Calu3 (cell line): Measurements from ENCODE around the gene SMC1A. TPM values are rescaled to one million over a fixed set of nuclear protein-coding genes. Genes with fewer than 3 reads are reported as not detected.

Source experiments
- BruUV-seq: library from RNA; stranded (reverse); fragments of 400-500 nt; replicated peaks from 2 replicates; lab custom pipeline; 2021; lab: Mats Ljungman, UMichigan
- CTCF ChIA-PET: fragments of 300-600 bp; sonication (Branson Sonifier 250); formaldehyde crosslinking; loops from one replicate; lab custom pipeline; 2022; ENCODE audit warnings: antibody characterized with exemption; lab: Charles Lee
- DNase-seq: peaks from one replicate; pipeline ENCODE4 v3.0.0; 2022
- H3K27ac Mint-ChIP-seq: one replicate; pipeline ENCODE4 v1.8.0; 2022; ENCODE audit warnings: mixed read lengths; ENCODE audit not compliant: unreplicated experiment
- H3K27me3 Mint-ChIP-seq: one replicate; pipeline ENCODE4 v1.8.0; 2022; ENCODE audit warnings: mixed read lengths; ENCODE audit not compliant: unreplicated experiment
- H3K36me3 Mint-ChIP-seq: one replicate; pipeline ENCODE4 v1.8.0; 2022; ENCODE audit warnings: mild to moderate bottlenecking, moderate library complexity, mixed read lengths; ENCODE audit not compliant: insufficient read depth, unreplicated experiment
- H3K4me1 Mint-ChIP-seq: one replicate; pipeline ENCODE4 v1.8.0; 2022; ENCODE audit warnings: mild to moderate bottlenecking, low read depth, mixed read lengths; ENCODE audit not compliant: unreplicated experiment
- H3K4me3 Mint-ChIP-seq: one replicate; pipeline ENCODE4 v1.8.0; 2022; ENCODE audit warnings: mild to moderate bottlenecking, low read depth, moderate library complexity, mixed read lengths; ENCODE audit not compliant: unreplicated experiment
- H3K9me3 Mint-ChIP-seq: one replicate; pipeline ENCODE4 v1.8.0; 2022; ENCODE audit warnings: low read depth, mixed read lengths; ENCODE audit not compliant: unreplicated experiment
- intact Hi-C: fragments of 100-400 bp; cut with micrococcal nuclease; formaldehyde crosslinking; loops from one replicate; pipeline ENCODE4 v1.10.0; 2022; ENCODE audit not compliant: unreplicated experiment
- total RNA-seq: library from RNA; stranded (reverse); gene quantifications from 2 replicates; pipeline ENCODE4 v1.2.3, GENCODE V29; 2022
- TF ChIP-seq, protein P1 (sequence below): fragments of 200-600 bp; IDR thresholded peaks from one replicate; pipeline ENCODE4 v1.8.0; 2022; ENCODE audit warnings: antibody characterized with exemption; ENCODE audit not compliant: unreplicated experiment

Gene SMC1A
- total RNA-seq, 1 experiment from 2014 or later: 100 TPM

GRCh38 chrX:53445977-53446376 lies 23.5 kb upstream of the SMC1A start:
- TF ChIP-seq, protein P1, sequence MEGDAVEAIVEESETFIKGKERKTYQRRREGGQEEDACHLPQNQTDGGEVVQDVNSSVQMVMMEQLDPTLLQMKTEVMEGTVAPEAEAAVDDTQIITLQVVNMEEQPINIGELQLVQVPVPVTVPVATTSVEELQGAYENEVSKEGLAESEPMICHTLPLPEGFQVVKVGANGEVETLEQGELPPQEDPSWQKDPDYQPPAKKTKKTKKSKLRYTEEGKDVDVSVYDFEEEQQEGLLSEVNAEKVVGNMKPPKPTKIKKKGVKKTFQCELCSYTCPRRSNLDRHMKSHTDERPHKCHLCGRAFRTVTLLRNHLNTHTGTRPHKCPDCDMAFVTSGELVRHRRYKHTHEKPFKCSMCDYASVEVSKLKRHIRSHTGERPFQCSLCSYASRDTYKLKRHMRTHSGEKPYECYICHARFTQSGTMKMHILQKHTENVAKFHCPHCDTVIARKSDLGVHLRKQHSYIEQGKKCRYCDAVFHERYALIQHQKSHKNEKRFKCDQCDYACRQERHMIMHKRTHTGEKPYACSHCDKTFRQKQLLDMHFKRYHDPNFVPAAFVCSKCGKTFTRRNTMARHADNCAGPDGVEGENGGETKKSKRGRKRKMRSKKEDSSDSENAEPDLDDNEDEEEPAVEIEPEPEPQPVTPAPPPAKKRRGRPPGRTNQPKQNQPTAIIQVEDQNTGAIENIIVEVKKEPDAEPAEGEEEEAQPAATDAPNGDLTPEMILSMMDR: no peak
- CTCF ChIA-PET: interaction anchor here (0.6 to 1.8 kb wide), 6 partner anchors 9 to 131 kb away, joined by 3 to 9 read pairs (median 5); partner anchors contain the start of gene SMC1A
- intact Hi-C loops: loop anchor here (2.0 kb wide), 1 partner anchor 129 kb away; no protein-coding TSS in a partner anchor
- BruUV-seq: no TSS peak
- H3K27me3 Mint-ChIP-seq: peaks cover 11% of the 10 kb centered on the region
- no peak overlapping the region for H3K27ac Mint-ChIP-seq
- peaks cover 11% of the 10 kb centered on the region for H3K36me3 Mint-ChIP-seq
- H3K4me3 Mint-ChIP-seq: no peak overlapping the region
- H3K9me3 Mint-ChIP-seq: no peaks in the 10 kb centered on the region
- no peaks in the 10 kb centered on the region for H3K4me1 Mint-ChIP-seq
- peak; percentile 52 for DNase-seq

DNA sequence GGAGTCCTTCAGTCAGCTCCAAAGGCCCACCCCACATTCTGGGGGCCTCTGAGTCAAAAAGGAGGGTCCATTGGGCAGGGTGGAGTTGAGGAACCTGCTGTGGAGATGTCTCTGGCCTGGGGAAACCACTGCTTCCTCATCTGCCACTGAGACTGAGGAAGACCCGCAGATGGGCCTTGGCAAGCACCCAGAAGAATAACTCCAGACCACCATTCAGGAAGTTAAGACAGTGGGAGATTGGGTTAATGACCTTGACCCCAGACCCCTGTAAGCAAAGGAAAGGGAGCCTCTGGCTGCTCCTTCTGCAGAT lies 19.8 kb upstream of the SMC1A start:
- no peak overlapping the region for H3K27ac Mint-ChIP-seq
- H3K36me3 Mint-ChIP-seq: peaks cover 19% of the 10 kb centered on the region
- intact Hi-C loops: no loop called here
- H3K4me1 Mint-ChIP-seq: peaks cover 9% of the 10 kb centered on the region
- peaks cover 18% of the 10 kb centered on the region for H3K27me3 Mint-ChIP-seq
- DNase-seq: no peak
- CTCF ChIA-PET: no interaction called here
- H3K4me3 Mint-ChIP-seq: peak overlapping the region; percentile 70
- no TSS peak for BruUV-seq
- H3K9me3 Mint-ChIP-seq: no peaks in the 10 kb centered on the region
- TF ChIP-seq, protein P1: no peak

DNA sequence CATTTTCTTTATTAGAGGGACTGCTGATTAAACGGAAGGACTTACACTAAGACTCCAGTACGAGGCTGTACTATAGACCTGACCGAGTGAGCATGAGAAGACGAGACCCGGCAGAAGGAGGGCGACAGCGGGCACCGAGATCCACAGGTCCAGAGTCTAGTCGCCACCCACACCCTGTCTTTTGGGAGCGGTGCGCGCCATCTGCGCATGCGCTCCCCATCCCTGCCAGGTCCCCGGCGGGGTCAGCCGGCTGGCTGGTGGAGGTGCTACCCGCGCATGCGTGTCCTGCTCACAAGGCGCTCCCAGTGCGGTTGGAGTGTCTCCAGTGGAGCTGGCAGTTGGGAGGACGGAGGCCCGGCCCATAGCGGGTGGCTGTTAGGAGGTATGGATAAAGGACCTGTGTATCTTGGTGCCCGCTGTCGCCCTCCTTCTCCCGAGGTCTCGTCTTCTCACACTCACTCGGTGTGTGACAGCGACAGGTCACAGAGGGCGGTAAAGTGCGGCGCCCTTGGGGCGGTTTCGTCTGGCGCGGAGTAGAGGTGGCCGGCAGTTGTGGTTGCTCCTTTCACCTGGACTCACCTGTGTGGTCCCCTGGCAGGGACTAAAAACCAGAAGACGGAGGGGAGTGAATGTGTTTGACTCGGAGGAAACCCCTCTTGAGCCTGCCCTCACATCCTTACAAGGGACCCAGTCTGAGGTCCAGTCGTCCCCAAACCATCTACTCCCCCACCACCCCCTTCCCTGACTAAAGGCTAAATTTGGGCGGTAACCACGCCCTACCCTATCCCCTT lies 19.3 kb upstream of the SMC1A start:
- peaks cover 19% of the 10 kb centered on the region for H3K36me3 Mint-ChIP-seq
- peaks cover 9% of the 10 kb centered on the region for H3K4me1 Mint-ChIP-seq
- CTCF ChIA-PET: interaction anchor here (1.4 kb wide), 1 partner anchor 127 kb away, joined by 3 read pairs; no protein-coding TSS in a partner anchor
- no TSS peak for BruUV-seq
- H3K27me3 Mint-ChIP-seq: peaks cover 18% of the 10 kb centered on the region
- peak overlapping the region; percentile 70 for H3K4me3 Mint-ChIP-seq
- TF ChIP-seq, protein P1: no peak
- peak overlapping the region; percentile 44 for H3K27ac Mint-ChIP-seq
- H3K9me3 Mint-ChIP-seq: no peaks in the 10 kb centered on the region
- peak; percentile 87 for DNase-seq
- intact Hi-C loops: no loop called here

DNA sequence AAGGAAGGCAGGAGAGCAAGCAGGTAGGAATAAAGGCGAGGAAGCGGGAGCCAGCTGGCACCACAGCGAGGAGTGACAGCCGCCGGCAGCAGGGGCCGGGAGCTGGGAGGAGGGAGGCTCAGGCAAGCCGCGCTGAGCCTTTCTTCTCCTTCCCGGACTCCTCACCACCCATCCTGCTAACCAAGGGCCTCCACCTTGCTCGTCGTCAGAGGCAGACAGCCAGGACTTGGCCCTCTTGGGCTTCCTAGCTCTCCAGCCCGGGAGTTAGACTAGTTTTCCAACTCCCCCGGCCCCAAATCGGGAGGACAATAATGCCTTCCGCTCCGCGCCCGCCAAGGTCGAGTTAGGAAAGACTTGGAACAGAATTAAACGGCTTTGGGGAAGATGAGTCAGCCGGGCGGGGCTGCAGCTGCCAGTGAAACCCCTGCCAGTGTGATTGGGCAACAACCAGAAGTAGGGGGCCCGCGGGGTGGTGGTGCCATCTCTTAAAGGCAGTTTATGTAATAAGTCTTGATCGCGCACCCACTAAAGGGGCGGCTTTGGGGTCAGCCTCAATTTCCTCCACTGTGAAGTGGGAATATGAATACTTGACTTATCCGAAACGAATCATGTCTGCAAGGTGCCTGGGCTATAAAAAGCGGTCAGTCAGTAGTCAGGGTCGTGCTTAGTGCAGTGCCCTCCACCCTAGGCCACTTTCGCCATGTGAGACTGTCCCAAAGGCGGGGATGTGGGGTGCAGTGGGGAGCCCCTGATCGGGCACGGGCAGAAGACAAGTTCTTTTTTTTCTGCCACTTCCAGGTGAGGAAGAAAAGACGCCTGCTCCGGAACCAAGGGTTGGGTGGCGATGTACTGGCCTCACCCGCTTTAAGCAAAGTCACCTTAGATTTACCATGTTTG lies 18.4 kb upstream of the SMC1A start:
- peaks cover 18% of the 10 kb centered on the region for H3K27me3 Mint-ChIP-seq
- peaks cover 25% of the 10 kb centered on the region for H3K36me3 Mint-ChIP-seq
- TF ChIP-seq, protein P1: no peak
- no TSS peak for BruUV-seq
- peaks cover 9% of the 10 kb centered on the region for H3K4me1 Mint-ChIP-seq
- CTCF ChIA-PET: interaction anchor here (1.4 kb wide), 1 partner anchor 126 kb away, joined by 3 read pairs; no protein-coding TSS in a partner anchor
- H3K4me3 Mint-ChIP-seq: peak overlapping the region; percentile 70
- no peaks in the 10 kb centered on the region for H3K9me3 Mint-ChIP-seq
- intact Hi-C loops: no loop called here
- DNase-seq: peak; percentile 29
- H3K27ac Mint-ChIP-seq: peak overlapping the region; percentile 44
